Measurements from ENCODE around the gene ZNF491.

DNA sequence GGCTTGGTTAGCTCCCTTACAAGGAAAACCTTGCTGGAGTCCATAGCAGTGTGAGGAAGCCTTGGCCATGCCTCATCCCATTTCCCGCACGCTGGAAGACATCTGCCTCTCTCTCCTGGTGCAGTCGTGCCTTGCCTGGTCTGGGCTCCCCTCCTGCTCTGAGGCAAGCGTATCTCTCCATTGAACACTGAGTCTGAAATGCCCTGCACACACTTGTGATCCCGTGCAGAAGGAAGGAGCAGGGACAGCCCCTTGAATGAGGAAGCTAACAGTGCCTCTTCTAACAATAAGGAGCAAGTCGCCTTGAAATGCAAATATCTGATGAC lies 15.3 kb downstream of the ZNF491 start:
- TF ChIP-seq POLR2A (IDR thresholded peaks at IDR 0.05) = no peak
- TF ChIP-seq EP300 (IDR thresholded peaks at IDR 0.05) = no peak

All from ovary (tissue), 1 donor.